IMR-90 (cell line): ENCODE data around the gene TMEFF1. TPM values are rescaled to one million over a fixed set of nuclear protein-coding genes. Genes with fewer than 3 reads are reported as not detected.

Experiments used
- ATAC-seq: fragments of 200-7000 bp; cut with Tn5 transposase; 2 replicates; pipeline ENCODE4 v1.9.1; 2020; ENCODE audit warnings: low read depth, mild to moderate bottlenecking, moderate library complexity
- BruUV-seq: library from RNA; stranded (reverse); fragments of 400-500 nt; replicated peaks from 2 replicates; lab custom pipeline; 2021; lab: Mats Ljungman, UMichigan
- CTCF ChIA-PET: fragments of 300-600 bp; formaldehyde crosslinking; extraction: SDS; loops from one replicate; lab custom pipeline; 2021; ENCODE audit warnings: antibody characterized with exemption; lab: Yijun Ruan, JAX
- POLR2A ChIA-PET: fragments of 300-600 bp; sonication (Branson Sonifier 250); formaldehyde crosslinking; loops from one replicate; lab custom pipeline; 2022; ENCODE audit warnings: antibody characterized with exemption; ENCODE audit not compliant: unreplicated experiment; lab: Charles Lee
- DNase-seq: peaks from one replicate; pipeline ENCODE4 v3.0.0; 2013
- H2AFZ ChIP-seq: replicated peaks from 2 replicates; pipeline ENCODE3; 2013; ENCODE audit warnings: low read length, mild to moderate bottlenecking; ENCODE audit not compliant: poor library complexity
- H2AK5ac ChIP-seq: 2 replicates; pipeline ENCODE4 v1.6.1; 2013; ENCODE audit warnings: low read depth, low read length, inconsistent platforms
- H2AK9ac ChIP-seq: replicated peaks from 2 replicates; pipeline ENCODE3; 2013; ENCODE audit warnings: mild to moderate bottlenecking, low read depth, low read length, moderate library complexity; ENCODE audit not compliant: poor library complexity
- H2BK120ac ChIP-seq: 2 replicates; pipeline ENCODE4 v1.6.1; 2013; ENCODE audit warnings: low read depth, low read length, inconsistent platforms
- H2BK15ac ChIP-seq: 3 replicates; pipeline ENCODE4 v1.6.1; 2013; ENCODE audit warnings: low read depth, low read length, inconsistent platforms
- H2BK20ac ChIP-seq: 2 replicates; pipeline ENCODE4 v1.6.1; 2013; ENCODE audit warnings: low read depth, mild to moderate bottlenecking, inconsistent platforms, low read length, moderate library complexity
- H2BK5ac ChIP-seq: 2 replicates; pipeline ENCODE4 v1.6.1; 2013; ENCODE audit warnings: mild to moderate bottlenecking, low read depth, low read length, inconsistent platforms; ENCODE audit not compliant: poor library complexity, severe bottlenecking
- H3K14ac ChIP-seq: replicated peaks from 2 replicates; pipeline ENCODE4 v1.6.1; 2013; ENCODE audit warnings: low read depth, low read length, inconsistent platforms
- H3K18ac ChIP-seq: 2 replicates; pipeline ENCODE4 v1.6.1; 2013; ENCODE audit warnings: low read depth, low read length, control low read depth
- H3K23ac ChIP-seq: 2 replicates; pipeline ENCODE4 v1.6.1; 2013; ENCODE audit warnings: low read depth, low read length, inconsistent platforms
- H3K27ac ChIP-seq: 2 replicates; pipeline ENCODE4 v1.5.1; 2013; ENCODE audit warnings: mild to moderate bottlenecking, control low read depth, low read length; ENCODE audit not compliant: insufficient read depth
- H3K27me3 ChIP-seq: 2 replicates; pipeline ENCODE4 v1.6.1; 2013; ENCODE audit warnings: low read length; ENCODE audit not compliant: control insufficient read depth, insufficient read depth
- H3K36me3 ChIP-seq: 2 replicates; pipeline ENCODE4 v1.6.1; 2013; ENCODE audit warnings: low read length, mixed read lengths; ENCODE audit not compliant: control insufficient read depth, insufficient read depth
- H3K4ac ChIP-seq: 2 replicates; pipeline ENCODE4 v1.6.1; 2013; ENCODE audit warnings: low read depth, low read length, inconsistent platforms
- H3K4me1 ChIP-seq: 2 replicates; pipeline ENCODE4 v1.6.1; 2013; ENCODE audit warnings: low read length, mixed read lengths; ENCODE audit not compliant: control insufficient read depth, insufficient read depth
- H3K4me2 ChIP-seq: 2 replicates; pipeline ENCODE4 v1.6.1; 2013; ENCODE audit warnings: low read depth, mild to moderate bottlenecking, control low read depth, low read length, moderate library complexity
- H3K4me3 ChIP-seq: 2 replicates; pipeline ENCODE4 v1.5.1; 2013; ENCODE audit warnings: low read depth, mild to moderate bottlenecking, control low read depth, low read length, moderate library complexity; ENCODE audit not compliant: insufficient read depth
- H3K56ac ChIP-seq: 2 replicates; pipeline ENCODE4 v1.6.1; 2013; ENCODE audit warnings: low read length, inconsistent platforms; ENCODE audit not compliant: insufficient read depth; ENCODE audit errors: extremely low read depth
- H3K79me1 ChIP-seq, 2 experiments: 2 replicates each; pipeline ENCODE4 v1.6.1; 2013; ENCODE audit warnings: low read length in 2 of 2, inconsistent platforms in 1 of 2, low read depth in 1 of 2
- H3K9ac ChIP-seq: 2 replicates; pipeline ENCODE4 v1.6.1; 2013; ENCODE audit warnings: low read depth, low read length, control low read depth
- H3K9me1 ChIP-seq: 2 replicates; pipeline ENCODE4 v1.6.1; 2013; ENCODE audit warnings: low read length, inconsistent platforms; ENCODE audit not compliant: insufficient read depth
- H3K9me3 ChIP-seq: 2 replicates; pipeline ENCODE4 v1.6.1; 2013; ENCODE audit warnings: low read length; ENCODE audit not compliant: control insufficient read depth, insufficient read depth
- H4K20me1 ChIP-seq: 2 replicates; pipeline ENCODE4 v1.6.1; 2013; ENCODE audit warnings: low read length, inconsistent platforms; ENCODE audit not compliant: insufficient read depth
- H4K5ac ChIP-seq: 2 replicates; pipeline ENCODE4 v1.6.1; 2013; ENCODE audit warnings: mild to moderate bottlenecking, low read depth, low read length, control low read depth
- H4K8ac ChIP-seq, 2 experiments: 2 replicates each; pipeline ENCODE4 v1.6.1; 2013; ENCODE audit warnings: low read depth in 2 of 2, low read length in 2 of 2, control low read depth in 1 of 2, inconsistent platforms in 1 of 2
- H4K91ac ChIP-seq: 2 replicates; pipeline ENCODE4 v1.6.1; 2013; ENCODE audit warnings: low read depth, low read length, inconsistent platforms; ENCODE audit not compliant: insufficient read depth
- BHLHE40 ChIP-seq: fragments of 150-350 bp; IDR thresholded peaks from 2 replicates; pipeline ENCODE4 v1.6.1; 2016; ENCODE audit warnings: mild to moderate bottlenecking, low read depth, low read length
- CEBPB ChIP-seq: IDR thresholded peaks from 2 replicates; pipeline ENCODE4 v1.6.1; 2012; ENCODE audit warnings: low read depth, low read length, improper control_type of control experiment
- CHD1 ChIP-seq: IDR thresholded peaks from 2 replicates; pipeline ENCODE4 v1.6.1; 2012; ENCODE audit warnings: low read depth, low read length, improper control_type of control experiment
- CTCF ChIP-seq: conservative IDR thresholded peaks from 2 replicates; pipeline ENCODE4 v1.5.1; 2012; ENCODE audit warnings: mild to moderate bottlenecking, low read depth, low read length, improper control_type of control experiment
- ELK1 ChIP-seq: fragments of 150-350 bp; IDR thresholded peaks from 2 replicates; pipeline ENCODE4 v1.6.1; 2016; ENCODE audit warnings: low read depth, mild to moderate bottlenecking, low read length, moderate library complexity, borderline replicate concordance
- FOS ChIP-seq: fragments of 150-350 bp; IDR thresholded peaks from 2 replicates; pipeline ENCODE4 v1.6.1; 2016; ENCODE audit warnings: low read depth, low read length
- MAFK ChIP-seq: IDR thresholded peaks from 2 replicates; pipeline ENCODE4 v1.6.1; 2012; ENCODE audit warnings: low read depth, low read length, improper control_type of control experiment
- MAZ ChIP-seq: IDR thresholded peaks from 2 replicates; pipeline ENCODE4 v1.6.1; 2012; ENCODE audit warnings: low read depth, mild to moderate bottlenecking, low read length, improper control_type of control experiment, moderate library complexity, borderline replicate concordance
- MXI1 ChIP-seq: IDR thresholded peaks from 2 replicates; pipeline ENCODE4 v1.6.1; 2012; ENCODE audit warnings: low read depth, mild to moderate bottlenecking, low read length, moderate library complexity, borderline replicate concordance
- NFE2L2 ChIP-seq: fragments of 150-350 bp; IDR thresholded peaks from 2 replicates; pipeline ENCODE4 v1.6.1; 2016; ENCODE audit warnings: low read depth, mild to moderate bottlenecking, low read length
- POLR2A ChIP-seq: IDR thresholded peaks from 2 replicates; pipeline ENCODE4 v1.6.1; 2012; ENCODE audit warnings: mild to moderate bottlenecking, low read depth, low read length
- RAD21 ChIP-seq: IDR thresholded peaks from 2 replicates; pipeline ENCODE4 v1.6.1; 2012; ENCODE audit warnings: low read length, improper control_type of control experiment
- RCOR1 ChIP-seq: IDR thresholded peaks from 2 replicates; pipeline ENCODE4 v1.6.1; 2012; ENCODE audit warnings: mild to moderate bottlenecking, low read length, improper control_type of control experiment; ENCODE audit not compliant: insufficient replicate concordance
- RFX5 ChIP-seq: IDR thresholded peaks from 2 replicates; pipeline ENCODE4 v1.8.0; 2012; ENCODE audit warnings: low read depth, mild to moderate bottlenecking, low read length, moderate library complexity
- SMC3 ChIP-seq: fragments of 150-350 bp; IDR thresholded peaks from 2 replicates; pipeline ENCODE4 v1.6.1; 2016; ENCODE audit warnings: low read depth, mild to moderate bottlenecking, antibody characterized with exemption, low read length, moderate library complexity
- USF2 ChIP-seq: fragments of 150-350 bp; IDR thresholded peaks from 2 replicates; pipeline ENCODE4 v1.6.1; 2017; ENCODE audit warnings: mild to moderate bottlenecking, antibody characterized with exemption, low read length, low read depth
- WGBS, 2 experiments: methylation state at CpG; one replicate each; pipeline versions ENCODE4 v1.1.5 to v1.1.7; 2013; ENCODE audit warnings: missing lambda C conversion rate in 2 of 2; ENCODE audit not compliant: insufficient read length in 1 of 2; ENCODE audit errors: extremely low coverage in 2 of 2; 5-methylcytosine and 5-hydroxymethylcytosine counted together
- dilution Hi-C: fragments of 300-500 bp; cut with HindIII; formaldehyde crosslinking; loops from one replicate; pipeline ENCODE4 v1.14.3; 2018; ENCODE audit warnings: low sequenced_read_pairs; ENCODE audit not compliant: unreplicated experiment
- in situ Hi-C: fragments of 300-500 bp; cut with MboI; formaldehyde crosslinking; loops from 3 replicates; pipeline ENCODE4 v1.14.3; 2019; ENCODE audit warnings: low sequenced_read_pairs, inconsistent platforms, mixed read lengths
- intact Hi-C: fragments of 100-400 bp; cut with micrococcal nuclease; formaldehyde crosslinking; loops from 2 replicates; pipeline ENCODE4 v1.10.0; 2022
- polyA plus RNA-seq, 3 experiments: library from polyadenylated mRNA; depleted of rRNA; stranded (reverse); fragments of >200 nt; gene quantifications; 2 replicates each; pipeline ENCODE4 v1.2.3, GENCODE V29; 2012; ENCODE audit warnings: low replicate concordance in 1 of 3
- total RNA-seq: library from RNA; depleted of rRNA; stranded (reverse); fragments of >200 nt; gene quantifications from 2 replicates; pipeline ENCODE4 v1.2.3, GENCODE V29; 2012

The TMEFF1 gene
- total and polyA plus RNA-seq, 2 of the 4 experiments (the other 2 are of a cell fraction), result 0.62 to 0.90 TPM

GRCh38 chr9:100445903-100446549 lies 26.9 kb upstream of the TMEFF1 start:
- peaks cover 10% of the 10 kb centered on the region for H3K4me1 ChIP-seq
- BruUV-seq, result no TSS peak
- intact Hi-C loops, result no loop called here
- ATAC-seq, result no peak
- H2AFZ ChIP-seq, result no peak overlapping the region
- no CpG with 5 or more reads among the region's 5 CpGs for whole genome bisulfite sequencing, 2 experiments
- H3K18ac ChIP-seq, result no peak overlapping the region
- no peak overlapping the region for H3K56ac ChIP-seq
- H3K4me2 ChIP-seq, result no peak overlapping the region
- H4K91ac ChIP-seq, result no peak overlapping the region
- TF ChIP-seq MXI1 (no peak), USF2 (no peak), SMC3 (no peak), CHD1 (no peak), CTCF (no peak), MAFK (no peak), BHLHE40 (no peak), RCOR1 (no peak), RAD21 (no peak), NFE2L2 (no peak), MAZ (no peak), POLR2A (no peak), FOS (no peak), ELK1 (no peak), CEBPB (no peak), RFX5 (no peak)
- in situ Hi-C loops, result no loop called here
- H2BK5ac ChIP-seq, result no peak overlapping the region
- peaks cover 15% of the 10 kb centered on the region for H3K9me1 ChIP-seq
- POLR2A ChIA-PET, result no interaction called here
- no peak overlapping the region for H2AK9ac ChIP-seq
- no peak overlapping the region for H3K4ac ChIP-seq
- no peak for DNase-seq
- no peak overlapping the region for H2BK15ac ChIP-seq
- H3K9ac ChIP-seq, result no peak overlapping the region
- no peak overlapping the region for H2BK120ac ChIP-seq
- H3K36me3 ChIP-seq, result peaks cover 21% of the 10 kb centered on the region
- H4K20me1 ChIP-seq, result peaks cover 70% of the 10 kb centered on the region
- no peak overlapping the region for H3K4me3 ChIP-seq
- no peak overlapping the region for H3K23ac ChIP-seq
- H4K8ac ChIP-seq, result no peak overlapping the region
- H3K27me3 ChIP-seq, result no peaks in the 10 kb centered on the region
- no peak overlapping the region for H2BK20ac ChIP-seq
- H2AK5ac ChIP-seq, result no peak overlapping the region
- H3K79me1 ChIP-seq, result peaks cover 21 to 65% of the 10 kb centered on the region in 2 experiments
- H4K5ac ChIP-seq, result no peak overlapping the region
- no peak overlapping the region for H3K27ac ChIP-seq
- dilution Hi-C loops, result no loop called here
- CTCF ChIA-PET, result interaction anchor here (0.6 to 1.7 kb wide), 3 partner anchors 23 to 373 kb away, joined by 3 to 4 read pairs (median 3); no protein-coding TSS in a partner anchor
- no peaks in the 10 kb centered on the region for H3K9me3 ChIP-seq
- no peak overlapping the region for H3K14ac ChIP-seq
